ENCODE measurements around the gene TNFRSF8. TPM values are rescaled to one million over a fixed set of nuclear protein-coding genes. Genes with fewer than 3 reads are reported as not detected.

Gene TNFRSF8
- total RNA-seq, 2 experiments from 2014 or later = 0.14 TPM; not detected in 1

- Histone ChIP-seq H3K36me3 (ENCODE audit: insufficient read depth, low read length) (no peaks in the 10 kb centered on the region), H3K4me3 (ENCODE audit: low read length) (no peak overlapping the region), H3K9me3 (ENCODE audit: control insufficient read depth in 1 of 2, insufficient read depth in 1 of 2, low read length in 2 of 2) (no peaks in the 10 kb centered on the region), H3K27ac (ENCODE audit: low read depth in 1 of 2, low read length in 2 of 2) (no peak overlapping the region), H3K4me1 (ENCODE audit: insufficient read depth, low read length) (peaks cover 77% of the 10 kb centered on the region), H3K27me3 (ENCODE audit: control insufficient read depth in 1 of 2, insufficient read depth in 2 of 2, low read length in 2 of 2) (no peaks in the 10 kb centered on the region)
- Mint-ChIP-seq H3K36me3 (ENCODE audit: low read depth) (no peaks in the 10 kb centered on the region), H3K4me1 (ENCODE audit: low read depth) (peaks cover 41% of the 10 kb centered on the region), H3K27me3 (no peaks in the 10 kb centered on the region), H3K9me3 (no peaks in the 10 kb centered on the region), H3K27ac (peak overlapping the region; percentile 44), H3K4me3 (no peak overlapping the region)
- DNase-seq (peak in 1 of 14 experiments; percentile 8), ATAC-seq (ENCODE audit: poor library complexity) (no peak)
- TF ChIP-seq CTCF (IDR thresholded peaks at IDR 0.05) = no peak
- intact Hi-C loops (cut with DNase I, micrococcal nuclease) = no loop called here
- POLR2A ChIA-PET = interaction anchor here (0.7 kb wide), 1 partner anchor 20 kb away, joined by 4 read pairs; no protein-coding TSS in a partner anchor
- CTCF ChIA-PET = interaction anchor here (1.6 kb wide), 1 partner anchor 47 kb away, joined by 3 read pairs; no protein-coding TSS in a partner anchor
Observed at GRCh38 chr1:12130466-12131130, 67.5 kb downstream of the TNFRSF8 start.

- H3K4me3 Mint-ChIP-seq = peak overlapping the region; percentile 38
- ChIA-PET CTCF (no interaction called here), POLR2A (interaction anchor here (0.6 to 2.6 kb wide), 5 partner anchors 18 to 78 kb away, joined by 3 to 15 read pairs (median 6); no protein-coding TSS in a partner anchor)
- no peaks in the 10 kb centered on the region for H3K36me3 Mint-ChIP-seq (ENCODE audit: low read depth)
- H3K27me3 Mint-ChIP-seq = no peaks in the 10 kb centered on the region
- Histone ChIP-seq H3K4me1 (ENCODE audit: insufficient read depth, low read length) (peaks cover 63% of the 10 kb centered on the region), H3K27me3 (ENCODE audit: control insufficient read depth in 1 of 2, insufficient read depth in 2 of 2, low read length in 2 of 2) (no peaks in the 10 kb centered on the region), H3K9me3 (ENCODE audit: control insufficient read depth in 1 of 2, insufficient read depth in 1 of 2, low read length in 2 of 2) (no peaks in the 10 kb centered on the region), H3K4me3 (ENCODE audit: low read length) (no peak overlapping the region), H3K27ac (ENCODE audit: low read depth in 1 of 2, low read length in 2 of 2) (peak overlapping the region; percentile 50 to 81), H3K36me3 (ENCODE audit: insufficient read depth, low read length) (no peaks in the 10 kb centered on the region)
- no peak for TF ChIP-seq CTCF (IDR thresholded peaks at IDR 0.05)
- intact Hi-C loops (cut with DNase I, micrococcal nuclease) = loop anchor here in 1 of 2 experiments (1.0 kb wide), 1 partner anchor 46 kb away; no protein-coding TSS in a partner anchor
- no peaks in the 10 kb centered on the region for H3K9me3 Mint-ChIP-seq
- DNase-seq (peak in 1 of 14 experiments; percentile 41), ATAC-seq (ENCODE audit: poor library complexity) (no peak)
- peaks cover 32% of the 10 kb centered on the region for H3K4me1 Mint-ChIP-seq (ENCODE audit: low read depth)
- peak overlapping the region; percentile 84 for H3K27ac Mint-ChIP-seq
Observed at GRCh38 chr1:12132078-12132477, 69.0 kb downstream of the TNFRSF8 start.

- Histone ChIP-seq H3K27ac (ENCODE audit: low read depth in 1 of 2, low read length in 2 of 2) (no peak overlapping the region), H3K27me3 (ENCODE audit: control insufficient read depth in 1 of 2, insufficient read depth in 2 of 2, low read length in 2 of 2) (no peaks in the 10 kb centered on the region), H3K9me3 (ENCODE audit: control insufficient read depth in 1 of 2, insufficient read depth in 1 of 2, low read length in 2 of 2) (no peaks in the 10 kb centered on the region), H3K36me3 (ENCODE audit: insufficient read depth, low read length) (no peaks in the 10 kb centered on the region), H3K4me1 (ENCODE audit: insufficient read depth, low read length) (peaks cover 49% of the 10 kb centered on the region), H3K4me3 (ENCODE audit: low read length) (no peak overlapping the region)
- no peak overlapping the region for H3K27ac Mint-ChIP-seq
- CTCF ChIA-PET = interaction anchor here (2.6 kb wide), 1 partner anchor 10 kb away, joined by 10 read pairs; no protein-coding TSS in a partner anchor
- intact Hi-C loops (cut with DNase I, micrococcal nuclease) = no loop called here
- peaks cover 24% of the 10 kb centered on the region for H3K4me1 Mint-ChIP-seq (ENCODE audit: low read depth)
- H3K27me3 Mint-ChIP-seq = no peaks in the 10 kb centered on the region
- no peak overlapping the region for H3K4me3 Mint-ChIP-seq
- no peak for TF ChIP-seq CTCF (IDR thresholded peaks at IDR 0.05)
- H3K9me3 Mint-ChIP-seq = no peaks in the 10 kb centered on the region
- DNase-seq = no peak
- no peaks in the 10 kb centered on the region for H3K36me3 Mint-ChIP-seq (ENCODE audit: low read depth)
- POLR2A ChIA-PET = interaction anchor here (1.1 to 2.4 kb wide), 3 partner anchors 16 to 76 kb away, joined by 3 to 6 read pairs (median 3); no protein-coding TSS in a partner anchor
- no peak for ATAC-seq (ENCODE audit: poor library complexity)
Observed at GRCh38 chr1:12134716-12135115, 71.6 kb downstream of the TNFRSF8 start.

Data from CD4-positive, alpha-beta T cell (primary cell).